GM13976 (cell line): Measurements from ENCODE around the gene ITGB8.
A peak's percentile ranks its signal among the peaks of the same experiment; 100 is the strongest.
"Not testable (repeated sequence)": the region's sequence is repeated elsewhere in the genome, so short reads cannot be mapped to it uniquely, and the experiment has no call there.

Experiments
- DNase-seq: peaks from one replicate; pipeline ENCODE4 v3.0.0; 2012; ENCODE audit warnings: low spot score
- in situ Hi-C: fragments of 300-500 bp; cut with MboI; formaldehyde crosslinking; loops from one replicate; pipeline ENCODE4 v1.12.0; 2022; ENCODE audit warnings: low sequenced_read_pairs, mixed read lengths, inconsistent platforms; ENCODE audit not compliant: unreplicated experiment
- TF ChIP-seq, protein P1 (sequence below): IDR thresholded peaks from 2 replicates; pipeline ENCODE4 v1.5.1; 2012; ENCODE audit warnings: borderline replicate concordance, mild to moderate bottlenecking; ENCODE audit not compliant: insufficient read depth; ENCODE audit errors: extremely low read depth, missing control alignments, control extremely low read depth

The ITGB8 gene

GRCh38 chr7:20299145-20299544 is 31.6 kb upstream of the ITGB8 start:
- in situ Hi-C loops: no loop called here
- no peak for DNase-seq
- TF ChIP-seq, protein P1, sequence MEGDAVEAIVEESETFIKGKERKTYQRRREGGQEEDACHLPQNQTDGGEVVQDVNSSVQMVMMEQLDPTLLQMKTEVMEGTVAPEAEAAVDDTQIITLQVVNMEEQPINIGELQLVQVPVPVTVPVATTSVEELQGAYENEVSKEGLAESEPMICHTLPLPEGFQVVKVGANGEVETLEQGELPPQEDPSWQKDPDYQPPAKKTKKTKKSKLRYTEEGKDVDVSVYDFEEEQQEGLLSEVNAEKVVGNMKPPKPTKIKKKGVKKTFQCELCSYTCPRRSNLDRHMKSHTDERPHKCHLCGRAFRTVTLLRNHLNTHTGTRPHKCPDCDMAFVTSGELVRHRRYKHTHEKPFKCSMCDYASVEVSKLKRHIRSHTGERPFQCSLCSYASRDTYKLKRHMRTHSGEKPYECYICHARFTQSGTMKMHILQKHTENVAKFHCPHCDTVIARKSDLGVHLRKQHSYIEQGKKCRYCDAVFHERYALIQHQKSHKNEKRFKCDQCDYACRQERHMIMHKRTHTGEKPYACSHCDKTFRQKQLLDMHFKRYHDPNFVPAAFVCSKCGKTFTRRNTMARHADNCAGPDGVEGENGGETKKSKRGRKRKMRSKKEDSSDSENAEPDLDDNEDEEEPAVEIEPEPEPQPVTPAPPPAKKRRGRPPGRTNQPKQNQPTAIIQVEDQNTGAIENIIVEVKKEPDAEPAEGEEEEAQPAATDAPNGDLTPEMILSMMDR: no peak

GRCh38 chr7:20299647-20300312 is 30.9 kb upstream of the ITGB8 start:
- DNase-seq: no peak
- TF ChIP-seq, protein P1: no peak
- in situ Hi-C loops: loop anchor here (25.0 kb wide), 1 partner anchor 288 kb away; no protein-coding TSS in a partner anchor

GRCh38 chr7:20301311-20301939 is 29.3 kb upstream of the ITGB8 start:
- TF ChIP-seq, protein P1: no peak
- DNase-seq: peak; percentile 48
- in situ Hi-C loops: loop anchor here (25.0 kb wide), 1 partner anchor 286 kb away; no protein-coding TSS in a partner anchor

- in situ Hi-C loops: loop anchor here (25.0 kb wide), 1 partner anchor 285 kb away; no protein-coding TSS in a partner anchor
- not testable (repeated sequence) for DNase-seq
Observed at GRCh38 chr7:20302300-20302699, 28.4 kb upstream of the ITGB8 start.

DNA sequence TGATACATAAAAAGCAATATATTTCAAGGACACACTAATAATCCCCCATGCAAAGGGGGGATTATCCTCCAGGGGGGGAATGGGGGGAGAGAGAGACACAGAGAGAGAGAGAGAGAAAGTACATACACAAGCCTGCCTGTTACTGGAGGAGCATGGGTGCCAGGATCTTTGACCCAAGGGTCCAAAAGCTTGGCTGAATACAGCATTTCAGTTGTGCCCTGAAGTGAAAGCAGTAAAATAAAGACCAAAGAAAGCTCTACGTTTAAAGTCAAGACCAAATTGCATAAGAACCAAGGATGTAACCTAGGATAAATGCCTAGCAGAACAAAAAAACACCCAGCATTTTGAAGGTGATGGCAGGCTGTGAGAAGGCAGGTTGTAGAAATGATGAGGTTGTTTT is 27.8 kb upstream of the ITGB8 start:
- in situ Hi-C loops: loop anchor here (25.0 kb wide), 1 partner anchor 284 kb away; no protein-coding TSS in a partner anchor
- TF ChIP-seq, protein P1: no peak
- no peak for DNase-seq

- no peak for DNase-seq
- in situ Hi-C loops: loop anchor here (25.0 kb wide), 1 partner anchor 283 kb away; no protein-coding TSS in a partner anchor
Observed at GRCh38 chr7:20304366-20304765, 26.3 kb upstream of the ITGB8 start.

More at GRCh38 chr7:20304366-20304765, 26.3 kb upstream of the ITGB8 start:
- TF ChIP-seq, protein P1: no peak
